Progenitor cell of endocrine pancreas (in vitro differentiated cells): ENCODE measurements around the gene METTL2A. TPM values are rescaled to one million over a fixed set of nuclear protein-coding genes. Genes with fewer than 3 reads are reported as not detected.
"Not testable (repeated sequence)": the region's sequence is repeated elsewhere in the genome, so short reads cannot be mapped to it uniquely, and the experiment has no call there.

Experiments
- DNase-seq: peaks from one replicate; pipeline ENCODE4 v3.0.0; 2021; ENCODE audit warnings: low spot score; ENCODE audit not compliant: unreplicated experiment
- H3K27ac Mint-ChIP-seq: 2 replicates; pipeline ENCODE4 v1.8.0; 2021; ENCODE audit warnings: mild to moderate bottlenecking, moderate library complexity, mixed read lengths
- H3K27me3 Mint-ChIP-seq: 2 replicates; pipeline ENCODE4 v1.8.0; 2021; ENCODE audit warnings: mixed read lengths
- H3K36me3 Mint-ChIP-seq: 2 replicates; pipeline ENCODE4 v1.8.0; 2022; ENCODE audit warnings: mixed read lengths; ENCODE audit not compliant: insufficient read depth
- H3K4me1 Mint-ChIP-seq: 2 replicates; pipeline ENCODE4 v1.8.0; 2021; ENCODE audit warnings: low read depth, mixed read lengths
- H3K4me3 Mint-ChIP-seq: 2 replicates; pipeline ENCODE4 v1.8.0; 2021; ENCODE audit warnings: low read depth, mild to moderate bottlenecking, moderate library complexity, mixed read lengths
- H3K9me3 Mint-ChIP-seq: 2 replicates; pipeline ENCODE4 v1.8.0; 2021; ENCODE audit warnings: low read depth, mixed read lengths
- CTCF ChIP-seq: fragments of 200-600 bp; sonication (generic); IDR thresholded peaks from one replicate; pipeline ENCODE4 v1.5.0; 2021; ENCODE audit warnings: antibody characterized with exemption, mild to moderate bottlenecking; ENCODE audit not compliant: unreplicated experiment
- total RNA-seq: library from RNA; stranded (reverse); gene quantifications from 2 replicates; pipeline ENCODE4 v1.2.1, GENCODE V29; 2021

The METTL2A gene
- total RNA-seq, 1 donor from 2014 or later, result 29.6 TPM

GRCh38 chr17:62478424-62478879 is 54.8 kb downstream of the METTL2A start, which contains the start of gene TLK2:
TSS of gene TLK2 (plus strand) at chr17:62478825. CDS start at chr17:62481126, 2,301 bp downstream.
- no peaks in the 10 kb centered on the region for H3K27me3 Mint-ChIP-seq
- peaks cover 17% of the 10 kb centered on the region for H3K4me1 Mint-ChIP-seq
- H3K9me3 Mint-ChIP-seq, result no peaks in the 10 kb centered on the region
- no peak for TF ChIP-seq CTCF
- DNase-seq, result peak; percentile 74
- H3K27ac Mint-ChIP-seq, result peak within 1 kb of the TSS; percentile 99
- peaks cover 12% of the 10 kb centered on the region for H3K36me3 Mint-ChIP-seq
- peak within 1 kb of the TSS; percentile 92 for H3K4me3 Mint-ChIP-seq

GRCh38 chr17:62478880-62479638 is 55.4 kb downstream of the METTL2A start:
- peaks cover 17% of the 10 kb centered on the region for H3K4me1 Mint-ChIP-seq
- peak overlapping the region; percentile 92 for H3K4me3 Mint-ChIP-seq
- H3K27ac Mint-ChIP-seq, result peak overlapping the region; percentile 99
- not testable (repeated sequence) for H3K27me3 Mint-ChIP-seq, H3K9me3 Mint-ChIP-seq
- peak; percentile 19 for DNase-seq
- peaks cover 12% of the 10 kb centered on the region for H3K36me3 Mint-ChIP-seq

DNA sequence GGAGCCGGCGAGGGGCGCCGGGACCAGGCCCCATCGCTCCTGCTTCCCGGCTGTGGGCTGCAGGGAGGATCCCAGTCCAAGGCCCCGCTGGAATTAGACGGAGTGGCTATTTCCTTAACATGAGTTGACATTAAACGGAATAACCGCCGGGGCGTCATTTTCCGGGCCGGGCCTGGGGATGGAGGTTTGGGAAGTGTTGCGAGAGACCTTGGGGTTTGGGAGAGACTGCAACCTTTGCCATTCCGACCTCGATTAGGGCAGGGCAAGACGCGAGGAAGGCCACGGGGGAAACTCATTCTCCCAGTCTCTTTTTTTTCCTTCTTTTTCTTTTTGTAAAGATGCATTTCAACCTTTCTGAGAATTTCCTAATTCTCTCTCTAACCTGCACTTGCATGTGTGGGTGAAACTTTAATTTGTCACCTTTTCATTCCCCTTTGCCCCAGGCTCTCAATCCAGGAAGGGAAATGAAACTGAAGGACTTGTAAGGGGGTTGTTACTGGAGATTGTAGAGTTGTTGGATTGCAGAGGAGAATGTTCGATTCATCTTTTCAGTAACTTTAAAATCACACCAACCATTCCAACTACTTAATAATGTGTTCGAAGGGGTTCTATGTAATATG is 56.1 kb downstream of the METTL2A start:
- Mint-ChIP-seq H3K36me3 (peaks cover 12% of the 10 kb centered on the region), H3K4me1 (peaks cover 17% of the 10 kb centered on the region), H3K27ac (peak overlapping the region; percentile 99), H3K4me3 (peak overlapping the region; percentile 92)
- not testable (repeated sequence) for H3K27me3 Mint-ChIP-seq, DNase-seq, H3K9me3 Mint-ChIP-seq

DNA sequence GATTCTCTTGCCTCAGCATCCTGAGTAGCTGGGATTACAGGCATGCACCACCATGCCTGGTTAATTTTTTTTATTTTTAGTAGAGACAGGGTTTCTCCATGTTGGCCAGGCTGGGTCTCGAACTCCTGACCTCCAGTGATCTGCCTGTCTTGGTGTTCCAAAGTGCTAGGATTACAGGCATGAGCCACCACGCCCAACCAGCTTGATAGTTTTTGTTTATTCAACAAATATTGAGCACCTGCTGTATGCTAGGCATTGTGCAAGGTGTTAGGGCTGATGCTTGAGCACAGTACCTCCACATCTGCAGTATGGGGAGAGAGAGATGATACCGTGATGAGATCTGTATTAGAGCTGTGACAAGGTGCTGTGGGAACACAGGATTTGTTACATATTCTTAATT is 58.9 kb downstream of the METTL2A start:
- Mint-ChIP-seq H3K27ac (peak overlapping the region; percentile 78), H3K4me1 (peaks cover 14% of the 10 kb centered on the region), H3K36me3 (peaks cover 12% of the 10 kb centered on the region)
- not testable (repeated sequence) for H3K4me3 Mint-ChIP-seq, DNase-seq, H3K9me3 Mint-ChIP-seq, H3K27me3 Mint-ChIP-seq

DNA sequence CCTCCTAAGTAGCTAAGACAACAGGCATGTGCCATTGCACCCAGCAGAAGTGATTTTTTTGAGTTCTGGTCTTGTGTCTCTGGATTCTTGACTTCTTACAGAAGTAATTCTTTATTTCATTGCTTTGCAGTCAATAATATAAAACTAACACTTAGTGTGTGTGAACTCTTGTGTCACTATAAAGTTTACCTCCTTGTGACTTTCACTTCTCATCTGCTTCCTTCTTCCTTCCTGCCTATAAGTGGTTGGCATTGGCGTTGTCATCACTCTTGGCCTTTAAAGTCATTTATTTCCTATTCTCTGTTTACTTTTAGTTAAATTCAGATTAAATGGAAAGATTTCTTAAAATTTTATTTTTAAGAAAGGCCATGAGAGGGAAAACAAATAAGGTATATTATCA is 67.3 kb downstream of the METTL2A start:
- H3K27ac Mint-ChIP-seq, DNase-seq, H3K4me3 Mint-ChIP-seq, H3K27me3 Mint-ChIP-seq, H3K9me3 Mint-ChIP-seq, H3K36me3 Mint-ChIP-seq, H3K4me1 Mint-ChIP-seq: not testable (repeated sequence)

DNA sequence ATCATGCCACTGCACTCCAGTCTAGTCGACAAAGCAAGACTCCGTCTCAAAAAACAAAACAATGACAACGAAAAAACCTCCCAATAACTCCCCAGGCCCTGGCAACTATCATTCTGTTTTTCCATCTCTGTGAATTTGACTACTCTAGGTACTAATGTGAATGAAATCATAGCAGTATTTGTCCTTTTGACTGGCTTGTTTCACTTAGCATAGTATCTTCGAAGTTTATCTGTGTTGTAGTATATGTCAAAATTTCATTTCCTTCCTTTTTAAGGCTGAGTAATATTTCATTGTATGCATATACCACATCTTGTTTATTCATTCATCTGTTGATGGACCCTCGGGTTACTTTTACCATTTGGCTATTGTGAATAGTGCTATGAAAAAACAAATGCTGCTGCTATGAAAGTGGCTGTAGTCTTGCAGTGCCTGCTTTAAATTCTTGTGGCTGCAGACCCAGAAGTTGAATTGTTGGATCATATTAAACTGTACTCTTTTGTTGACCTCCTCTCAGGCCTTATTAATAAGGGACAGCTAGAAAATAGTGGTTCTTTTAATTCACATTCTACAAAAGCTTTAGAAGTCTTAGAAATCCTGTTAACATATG is 69.5 kb downstream of the METTL2A start:
- H3K4me1 Mint-ChIP-seq, H3K27me3 Mint-ChIP-seq, H3K27ac Mint-ChIP-seq, H3K36me3 Mint-ChIP-seq, DNase-seq, H3K4me3 Mint-ChIP-seq, H3K9me3 Mint-ChIP-seq: not testable (repeated sequence)

- H3K27me3 Mint-ChIP-seq, H3K4me1 Mint-ChIP-seq, DNase-seq, H3K36me3 Mint-ChIP-seq, H3K27ac Mint-ChIP-seq, H3K9me3 Mint-ChIP-seq, H3K4me3 Mint-ChIP-seq: not testable (repeated sequence)
These were observed 70.4 kb downstream of the METTL2A start for GRCh38 chr17:62494073-62494472.

GRCh38 chr17:62496344-62496743 is 72.6 kb downstream of the METTL2A start:
- not testable (repeated sequence) for H3K4me3 Mint-ChIP-seq, H3K36me3 Mint-ChIP-seq, H3K27me3 Mint-ChIP-seq, DNase-seq, H3K4me1 Mint-ChIP-seq, H3K9me3 Mint-ChIP-seq
- H3K27ac Mint-ChIP-seq, result peak overlapping the region; percentile 64

- H3K4me3 Mint-ChIP-seq, H3K27me3 Mint-ChIP-seq, H3K27ac Mint-ChIP-seq: not testable (repeated sequence)
These were observed 75.1 kb downstream of the METTL2A start for GRCh38 chr17:62498796-62499195.

More at GRCh38 chr17:62498796-62499195, 75.1 kb downstream of the METTL2A start:
- not testable (repeated sequence) for DNase-seq, H3K36me3 Mint-ChIP-seq, H3K9me3 Mint-ChIP-seq, H3K4me1 Mint-ChIP-seq
